Kidney glomerular epithelial cell (primary cell): ENCODE data around the gene ANKS1A.
"Not testable (repeated sequence)": the region's sequence is repeated elsewhere in the genome, so short reads cannot be mapped to it uniquely, and the experiment has no call there.

Source experiments
- DNase-seq: peaks from one replicate; lab custom pipeline; 2025; lab: John Stamatoyannopoulos, UW

The ANKS1A gene, protein sequence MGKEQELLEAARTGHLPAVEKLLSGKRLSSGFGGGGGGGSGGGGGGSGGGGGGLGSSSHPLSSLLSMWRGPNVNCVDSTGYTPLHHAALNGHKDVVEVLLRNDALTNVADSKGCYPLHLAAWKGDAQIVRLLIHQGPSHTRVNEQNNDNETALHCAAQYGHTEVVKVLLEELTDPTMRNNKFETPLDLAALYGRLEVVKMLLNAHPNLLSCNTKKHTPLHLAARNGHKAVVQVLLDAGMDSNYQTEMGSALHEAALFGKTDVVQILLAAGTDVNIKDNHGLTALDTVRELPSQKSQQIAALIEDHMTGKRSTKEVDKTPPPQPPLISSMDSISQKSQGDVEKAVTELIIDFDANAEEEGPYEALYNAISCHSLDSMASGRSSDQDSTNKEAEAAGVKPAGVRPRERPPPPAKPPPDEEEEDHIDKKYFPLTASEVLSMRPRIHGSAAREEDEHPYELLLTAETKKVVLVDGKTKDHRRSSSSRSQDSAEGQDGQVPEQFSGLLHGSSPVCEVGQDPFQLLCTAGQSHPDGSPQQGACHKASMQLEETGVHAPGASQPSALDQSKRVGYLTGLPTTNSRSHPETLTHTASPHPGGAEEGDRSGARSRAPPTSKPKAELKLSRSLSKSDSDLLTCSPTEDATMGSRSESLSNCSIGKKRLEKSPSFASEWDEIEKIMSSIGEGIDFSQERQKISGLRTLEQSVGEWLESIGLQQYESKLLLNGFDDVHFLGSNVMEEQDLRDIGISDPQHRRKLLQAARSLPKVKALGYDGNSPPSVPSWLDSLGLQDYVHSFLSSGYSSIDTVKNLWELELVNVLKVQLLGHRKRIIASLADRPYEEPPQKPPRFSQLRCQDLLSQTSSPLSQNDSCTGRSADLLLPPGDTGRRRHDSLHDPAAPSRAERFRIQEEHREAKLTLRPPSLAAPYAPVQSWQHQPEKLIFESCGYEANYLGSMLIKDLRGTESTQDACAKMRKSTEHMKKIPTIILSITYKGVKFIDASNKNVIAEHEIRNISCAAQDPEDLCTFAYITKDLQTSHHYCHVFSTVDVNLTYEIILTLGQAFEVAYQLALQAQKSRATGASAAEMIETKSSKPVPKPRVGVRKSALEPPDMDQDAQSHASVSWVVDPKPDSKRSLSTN

DNA sequence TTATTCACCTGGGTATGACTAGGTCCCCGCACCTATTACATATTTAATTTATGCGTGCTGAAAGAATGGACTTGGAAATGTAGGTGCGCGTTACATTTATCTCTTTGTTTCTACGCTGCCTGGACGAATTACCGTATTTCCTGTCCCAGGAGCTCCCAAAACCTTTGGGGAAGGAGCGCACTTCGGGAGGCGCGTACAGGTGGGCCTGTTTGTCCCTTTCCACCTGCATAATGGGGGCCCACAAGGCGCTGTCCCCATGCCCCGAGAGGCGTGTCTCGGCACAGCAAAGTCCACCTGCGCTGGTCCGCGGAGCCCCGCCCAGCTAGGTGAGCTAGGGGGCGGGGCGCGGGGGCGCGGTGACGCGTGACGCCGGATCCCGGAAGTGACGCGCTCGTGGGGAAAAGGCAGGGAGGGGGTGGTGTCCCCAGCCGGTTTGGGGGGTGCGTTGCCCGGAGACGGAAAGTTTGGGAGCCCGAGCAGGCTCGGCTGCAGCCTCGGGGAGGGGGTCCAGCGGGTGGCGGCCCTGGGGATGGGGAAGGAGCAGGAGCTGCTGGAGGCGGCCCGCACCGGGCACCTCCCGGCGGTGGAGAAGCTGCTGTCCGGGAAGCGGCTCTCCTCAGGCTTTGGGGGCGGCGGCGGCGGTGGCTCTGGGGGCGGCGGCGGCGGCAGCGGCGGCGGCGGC lies at the start of gene ANKS1A:
ANKS1A (plus strand) TSS at position 382 of the 682 bp plus-strand sequence; CDS start at position 530, 148 bp downstream.
- no peak for DNase-seq

DNA sequence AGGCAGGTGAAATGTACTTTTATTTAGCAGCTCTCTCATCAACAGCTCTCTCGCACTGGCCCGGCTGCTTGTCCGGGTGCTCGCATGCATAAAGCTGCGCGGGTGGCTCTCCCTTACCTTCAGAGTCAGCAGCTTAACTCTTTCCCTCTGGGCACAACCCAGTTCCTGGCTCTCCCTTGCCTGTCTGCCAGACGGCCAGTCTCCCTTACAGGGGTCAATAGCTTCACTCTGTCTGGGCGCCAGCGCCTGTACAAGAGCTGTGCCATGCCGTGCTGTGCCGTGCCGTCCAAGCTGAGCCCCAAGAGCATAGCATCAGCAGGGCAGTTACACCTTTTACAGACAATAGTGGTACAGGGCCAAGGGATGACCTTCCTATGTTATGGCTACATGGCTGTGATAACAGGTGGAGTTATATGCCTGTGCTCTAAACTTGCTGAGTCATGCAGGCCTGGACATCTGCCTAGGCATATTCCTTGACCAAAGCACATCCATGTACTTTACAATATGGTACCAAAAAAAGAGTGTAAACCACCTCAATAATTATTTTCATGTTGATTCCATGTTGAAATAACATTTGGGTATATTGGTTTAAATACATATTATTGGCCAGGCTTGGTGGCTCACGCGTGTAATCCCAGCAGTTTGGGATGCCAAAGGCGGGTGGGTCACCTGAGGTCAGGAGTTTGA lies 49.2 kb upstream of the ANKS1A start:
- no peak for DNase-seq

DNA sequence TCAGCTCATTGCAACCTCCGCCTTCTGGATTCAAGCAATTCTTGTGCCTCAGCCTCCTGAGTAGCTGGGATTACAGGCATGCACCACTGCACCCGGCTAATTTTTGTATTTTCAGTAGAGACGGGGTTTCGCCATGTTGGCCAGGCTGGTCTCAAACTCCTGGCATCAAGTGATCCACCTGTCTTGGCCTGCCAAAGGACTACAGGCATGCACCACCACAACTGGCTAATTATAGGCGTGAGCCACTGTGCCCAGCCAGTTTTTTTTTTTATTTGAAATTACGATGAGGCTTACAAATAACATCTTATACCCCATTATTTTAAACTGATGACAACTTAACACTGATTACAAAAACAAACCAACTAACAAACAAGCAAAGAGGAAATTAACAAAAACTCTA lies 40.0 kb upstream of the ANKS1A start:
- not testable (repeated sequence) for DNase-seq

DNA sequence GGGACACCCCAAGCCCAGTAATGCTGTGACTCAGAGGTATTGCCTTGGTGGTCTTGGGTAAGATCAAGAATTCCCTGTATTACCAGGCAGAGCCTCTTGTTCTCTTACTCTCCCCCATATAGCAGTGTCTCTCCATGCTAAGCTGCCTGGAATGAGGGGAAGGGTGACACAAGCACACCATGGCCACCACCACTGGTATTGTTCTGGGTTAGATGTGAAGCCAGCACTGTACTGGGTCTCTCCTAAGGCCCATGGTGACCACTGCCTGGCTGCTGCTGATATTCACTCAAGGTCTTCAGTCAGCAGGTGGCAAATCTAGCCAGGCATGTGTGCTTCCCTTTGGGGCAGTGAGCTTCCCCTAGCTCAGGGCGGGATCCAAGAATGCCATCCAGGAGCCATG lies 37.7 kb upstream of the ANKS1A start:
- no peak for DNase-seq

DNA sequence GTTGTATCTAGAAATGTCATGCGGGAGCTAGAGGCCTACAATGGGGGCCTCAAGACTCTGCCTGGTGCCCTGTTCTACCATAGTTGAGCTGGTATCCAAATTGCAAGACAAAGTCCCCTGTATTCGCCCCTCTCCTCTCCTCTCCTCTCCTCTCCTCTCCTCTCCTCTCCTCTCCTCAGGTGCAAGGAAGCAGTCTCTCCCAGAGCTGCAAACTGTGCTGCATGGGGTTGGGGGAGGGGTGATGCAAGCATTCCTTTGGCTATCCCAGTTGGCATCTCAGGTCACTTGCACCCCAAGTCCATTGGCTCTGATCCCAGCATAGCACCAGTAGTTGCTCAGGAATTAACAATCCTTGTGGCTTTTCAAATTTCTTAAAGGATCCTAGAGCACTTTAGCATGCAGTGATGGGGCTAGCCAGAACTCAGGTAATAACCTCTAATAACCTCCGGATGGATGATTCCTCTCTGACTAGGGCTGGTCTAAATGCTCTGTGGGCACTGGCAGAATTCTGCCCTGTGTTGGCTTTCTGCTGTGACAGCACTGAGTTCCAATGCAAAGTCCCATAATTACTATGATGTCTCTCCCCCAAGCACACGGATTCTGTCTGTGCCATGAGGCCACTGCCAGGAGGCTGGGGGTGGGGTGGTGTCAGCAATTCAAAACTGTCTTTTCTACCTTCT lies 36.5 kb upstream of the ANKS1A start:
- no peak for DNase-seq

DNA sequence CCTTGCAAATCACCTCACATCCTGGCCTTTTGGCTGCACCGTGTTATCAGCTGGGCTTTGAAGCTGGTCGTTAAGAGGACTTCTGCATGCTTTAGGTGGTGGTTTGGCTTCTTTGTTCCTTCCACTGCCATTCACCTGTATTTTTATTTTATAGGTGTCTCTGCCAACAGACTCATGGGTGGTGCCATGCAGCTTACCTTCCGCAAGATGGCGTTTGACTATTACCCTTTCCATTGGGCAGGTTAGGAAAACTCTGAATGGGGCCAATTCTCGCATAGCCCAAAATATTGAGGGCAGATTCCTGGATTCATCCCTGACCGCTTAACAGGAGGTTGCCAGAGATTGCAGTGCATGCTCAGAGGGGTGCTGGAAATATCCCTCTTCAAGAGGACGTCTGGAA lies 33.6 kb upstream of the ANKS1A start:
- no peak for DNase-seq

DNA sequence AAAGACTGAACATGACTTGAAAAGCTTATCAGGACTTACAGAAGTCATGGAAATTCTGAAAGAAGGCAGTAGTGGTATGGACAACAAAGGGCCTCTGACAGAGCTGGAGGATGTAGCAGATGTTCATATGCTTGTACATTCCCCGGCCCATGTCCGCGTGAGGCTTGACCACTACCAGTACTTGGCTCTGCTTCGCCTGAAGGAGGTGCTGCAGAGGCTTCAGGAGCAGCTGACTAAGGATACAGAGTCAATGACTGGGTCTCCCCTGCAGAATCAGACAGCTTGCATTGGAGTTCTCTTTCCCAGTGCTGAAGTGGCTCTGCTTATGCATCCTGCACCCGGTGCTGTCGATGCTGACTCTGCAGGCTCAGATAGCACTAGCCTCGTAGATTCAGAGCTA lies 30.4 kb upstream of the ANKS1A start:
- no peak for DNase-seq

DNA sequence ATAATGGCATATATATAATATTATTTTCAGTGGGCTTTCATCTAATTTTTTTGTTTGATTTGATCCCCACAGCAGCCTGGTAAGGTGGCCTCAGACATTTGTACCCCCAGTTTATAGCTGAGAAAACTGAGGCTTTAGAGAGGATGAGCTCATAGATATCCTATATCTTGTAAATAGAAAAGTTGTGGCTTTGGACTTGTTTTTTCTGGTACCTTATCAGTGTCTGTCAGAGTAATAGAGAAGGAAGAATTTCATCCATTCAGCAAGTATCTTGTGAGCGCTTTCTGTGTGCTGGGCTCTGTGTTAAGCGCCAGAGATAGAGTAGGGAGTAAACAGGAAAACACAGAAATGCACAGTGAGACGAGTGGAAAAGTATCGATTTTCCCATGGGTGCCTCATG lies 29.1 kb upstream of the ANKS1A start:
- DNase-seq: no peak

DNA sequence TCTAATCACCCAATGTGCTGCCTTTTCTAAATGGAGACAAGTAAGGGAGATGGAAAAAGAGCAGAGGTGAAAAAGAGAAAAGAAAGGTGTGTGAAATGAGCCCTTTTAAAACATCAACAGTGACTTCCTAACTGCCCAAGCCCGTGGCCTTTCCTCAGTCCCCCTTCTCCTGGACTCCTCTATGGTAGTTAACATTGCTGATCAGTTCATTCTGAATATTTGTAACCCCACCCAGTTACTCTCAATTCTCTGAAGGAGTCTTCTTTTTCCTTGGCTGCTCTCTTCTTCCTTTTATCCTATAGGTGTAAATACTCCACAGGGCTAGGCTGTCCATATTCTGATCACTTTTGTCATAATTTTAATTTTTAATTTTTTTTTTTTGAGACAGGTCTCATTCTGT lies 28.3 kb upstream of the ANKS1A start:
- no peak for DNase-seq

DNA sequence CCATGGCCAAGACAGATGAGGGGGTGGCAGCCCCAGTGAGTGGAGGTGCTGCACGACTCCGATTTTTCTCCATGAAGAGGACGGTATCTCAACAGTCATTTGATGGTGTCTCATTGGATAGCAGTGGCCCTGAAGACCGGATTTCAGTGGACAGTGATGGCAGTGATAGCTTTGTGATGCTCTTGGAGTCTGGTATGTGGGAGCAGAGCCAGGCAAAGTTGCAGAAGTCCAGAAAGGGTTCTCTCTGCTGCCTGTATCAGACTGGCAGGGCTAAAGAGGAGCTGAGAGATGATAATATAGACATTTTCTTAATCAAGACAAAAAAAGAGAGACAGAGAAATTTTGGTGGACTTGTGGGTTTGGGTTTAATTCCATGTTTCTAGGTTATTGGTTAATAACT lies 25.0 kb upstream of the ANKS1A start:
- DNase-seq: no peak

DNA sequence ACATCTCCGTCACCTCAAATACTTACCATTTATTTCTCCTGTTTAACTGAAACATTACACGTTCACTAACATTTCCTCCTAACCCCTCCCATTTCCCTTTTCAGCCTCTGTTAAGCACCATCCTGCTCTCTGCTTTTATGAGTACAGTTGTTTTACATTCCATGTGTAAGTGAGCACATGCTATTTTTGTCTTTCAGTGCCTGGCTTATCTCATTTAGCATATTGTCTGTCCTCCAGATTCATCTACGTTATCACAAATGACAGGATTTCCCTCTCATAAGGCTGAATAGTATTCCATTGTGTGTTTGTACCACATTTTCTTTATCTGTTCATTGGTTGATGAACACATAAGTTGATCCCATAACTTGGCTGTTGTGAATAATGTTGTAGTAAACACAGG lies 23.9 kb upstream of the ANKS1A start:
- no peak for DNase-seq

DNA sequence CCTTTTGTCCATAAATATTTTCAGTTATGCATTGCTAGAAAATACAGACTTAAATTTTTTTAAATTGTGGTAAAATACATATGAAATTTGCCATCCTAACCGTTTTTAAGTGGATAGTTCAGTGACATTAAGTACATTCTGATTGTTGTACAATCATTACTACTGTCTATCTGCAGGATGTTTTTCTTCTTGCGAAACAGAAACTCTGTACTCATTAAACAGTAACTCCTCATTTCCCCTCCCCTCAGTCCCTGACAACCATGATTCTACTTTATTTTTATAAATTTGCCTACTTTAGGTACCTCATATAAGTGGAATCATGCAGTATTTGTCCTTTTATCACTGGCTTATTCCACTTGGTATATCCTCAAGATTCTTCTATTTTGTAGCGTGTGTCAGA lies 22.5 kb upstream of the ANKS1A start:
- DNase-seq: no peak

DNA sequence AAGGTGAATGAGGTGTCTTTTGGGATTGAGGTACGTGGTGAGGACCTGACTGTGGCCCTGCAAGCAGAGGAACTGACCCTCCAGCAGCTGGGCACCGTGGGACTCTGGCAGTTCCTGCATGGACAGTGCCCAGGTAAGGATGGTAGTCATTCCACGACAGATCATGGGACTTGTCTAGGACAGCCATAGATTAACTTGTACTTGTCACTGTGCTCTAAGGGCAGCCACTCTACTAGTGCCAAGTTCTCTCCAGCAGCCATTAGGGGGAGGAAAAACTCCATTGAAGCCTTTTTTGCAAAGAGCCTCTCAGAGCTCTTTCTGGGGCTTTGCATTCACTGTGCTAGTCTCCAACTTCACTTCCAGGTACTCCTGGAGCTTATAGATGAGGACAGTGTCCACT lies 21.6 kb upstream of the ANKS1A start:
- no peak for DNase-seq

DNA sequence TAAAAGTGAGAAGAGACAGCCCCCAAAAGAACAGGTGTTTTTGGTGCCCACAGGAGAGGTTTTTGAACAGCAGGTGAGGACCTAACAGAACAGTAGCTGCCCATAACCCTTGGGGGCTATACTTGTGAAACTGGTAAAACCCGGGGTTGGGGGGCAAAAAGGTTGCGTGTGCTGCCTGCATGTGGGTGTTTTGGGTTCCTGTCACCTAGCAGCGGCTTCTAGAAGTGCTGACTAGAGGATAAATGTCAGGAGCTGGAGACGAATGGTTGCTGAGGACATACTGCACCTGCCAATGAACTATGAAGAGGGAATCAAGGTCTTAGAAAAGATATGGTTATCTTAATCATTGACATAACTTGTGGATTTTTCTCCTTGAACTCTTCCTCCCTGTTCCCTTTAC lies 17.2 kb upstream of the ANKS1A start:
- DNase-seq: no peak

DNA sequence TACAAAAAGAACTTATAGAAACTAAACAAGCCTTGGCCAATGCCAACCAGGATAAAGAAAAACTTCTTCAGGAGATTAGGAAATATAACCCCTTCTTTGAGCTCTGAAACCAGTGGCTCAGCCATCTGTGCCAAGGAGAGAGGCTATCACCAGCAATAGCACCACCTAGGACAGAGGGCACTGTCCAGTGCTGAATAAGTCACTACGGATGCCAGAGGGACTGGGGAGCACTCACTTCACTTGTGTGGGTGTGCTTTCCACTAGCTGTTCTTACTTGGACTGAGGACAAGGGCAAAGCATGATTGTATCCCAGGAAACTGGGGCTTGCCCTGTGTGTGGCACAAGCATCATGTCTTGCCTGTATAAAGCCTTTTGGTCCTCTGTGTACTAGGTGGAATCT lies 16.7 kb upstream of the ANKS1A start:
- DNase-seq: no peak

DNA sequence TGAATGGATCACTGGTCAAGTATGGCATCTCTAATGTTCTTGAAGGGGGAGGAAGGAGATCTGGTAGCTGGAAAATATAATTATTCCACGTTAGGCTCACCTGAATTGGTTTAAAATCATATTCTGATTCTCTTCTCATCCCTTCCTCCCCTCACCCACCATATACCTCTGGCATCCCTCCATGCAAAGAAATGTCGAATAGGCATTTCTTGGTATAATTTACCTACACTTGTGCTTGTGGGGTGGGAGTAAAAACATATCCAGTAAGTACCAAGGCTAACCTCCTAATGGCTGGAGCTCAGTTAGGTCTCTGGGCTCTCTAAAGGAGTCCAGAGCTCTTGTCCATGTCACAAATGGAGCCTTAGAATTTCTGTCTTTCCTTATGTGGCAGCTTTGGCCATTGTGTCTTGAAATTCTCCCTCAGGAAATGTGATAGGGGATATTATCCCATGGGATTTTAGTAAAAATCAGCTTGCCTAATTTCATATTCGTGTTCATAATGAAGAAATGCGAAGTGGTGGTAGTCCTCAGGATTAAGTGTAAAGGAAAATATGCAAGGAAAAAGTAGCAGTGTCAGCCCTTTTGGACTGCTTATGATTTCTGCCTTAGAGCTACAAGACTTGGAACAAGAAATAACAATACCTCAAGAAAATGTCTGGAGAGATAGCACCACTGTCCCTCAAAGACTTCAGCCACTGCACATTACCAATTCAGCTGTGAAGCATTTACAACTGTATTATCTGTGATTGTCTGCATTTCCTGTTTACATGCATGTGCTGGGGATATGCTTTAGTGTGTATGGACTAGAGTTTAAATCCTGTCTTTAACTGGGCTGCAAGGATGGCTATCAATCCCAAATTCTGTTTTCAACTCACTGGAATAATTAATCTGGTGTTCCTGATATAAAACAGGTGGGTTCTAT lies 13.5 kb upstream of the ANKS1A start:
- DNase-seq: no peak

DNA sequence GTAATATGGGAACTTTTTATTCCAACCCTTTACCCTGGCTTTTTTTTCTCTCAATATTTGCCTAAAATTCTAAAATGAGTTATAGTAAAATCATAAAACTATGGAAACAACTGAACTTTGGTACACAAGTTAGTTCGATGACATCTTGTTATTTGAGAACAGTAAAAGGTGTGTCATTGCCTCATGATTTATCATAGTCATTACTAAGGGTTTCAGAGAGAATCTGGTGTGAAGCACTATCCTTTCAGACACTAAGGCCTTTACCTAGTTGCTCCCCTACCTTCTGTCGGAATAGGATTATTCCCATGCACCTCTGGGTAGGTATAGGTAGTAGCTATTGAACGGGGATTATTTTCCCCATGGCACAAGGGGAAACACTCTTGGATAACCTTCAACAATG lies 12.6 kb upstream of the ANKS1A start:
- no peak for DNase-seq

DNA sequence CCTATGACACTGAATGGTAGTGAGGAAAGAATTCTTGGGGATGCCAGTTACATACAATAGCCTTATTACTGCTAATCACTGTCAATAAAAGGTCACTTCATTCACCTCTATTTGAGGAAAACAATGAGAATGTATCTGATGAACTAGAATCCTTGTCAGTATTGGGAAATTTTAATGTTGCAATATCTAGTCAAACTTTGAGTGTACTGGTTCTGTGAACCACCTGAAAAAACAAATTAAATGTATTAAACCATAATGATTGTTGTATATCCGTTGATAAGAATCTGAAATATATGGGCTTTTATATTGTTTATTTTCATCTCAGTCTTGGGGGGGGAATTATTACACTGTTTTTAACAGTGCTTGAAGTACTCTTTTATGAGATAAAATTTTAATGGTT lies 11.8 kb upstream of the ANKS1A start:
- no peak for DNase-seq

DNA sequence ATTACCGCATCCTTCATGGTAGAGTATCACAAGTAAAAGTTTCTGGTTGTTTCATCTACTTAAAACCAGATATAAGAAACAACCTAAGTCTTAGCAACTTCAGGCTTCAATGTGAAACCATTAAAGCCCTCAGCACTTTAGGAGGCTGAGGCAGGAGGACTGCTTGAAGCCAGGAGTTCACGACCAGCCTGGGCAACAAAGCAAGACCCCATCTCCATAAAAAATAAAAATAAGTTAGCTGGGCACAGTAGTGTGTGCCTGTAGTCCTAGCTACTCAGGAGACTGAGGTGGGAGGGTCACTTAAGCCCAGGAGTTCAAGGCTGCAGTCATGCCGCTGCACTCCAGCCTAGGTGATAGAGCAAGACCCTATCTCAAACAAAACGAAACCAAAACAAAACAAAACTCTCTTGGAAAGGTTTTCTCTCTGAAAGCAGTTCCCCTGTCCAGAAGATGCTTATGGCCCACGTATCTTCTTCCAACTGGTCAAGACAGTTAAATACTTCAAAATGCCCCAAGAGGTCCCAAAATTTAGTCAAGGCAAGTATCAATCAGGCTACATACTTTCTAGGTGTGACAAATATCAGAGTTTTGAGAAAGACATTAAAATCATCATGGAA lies 11.1 kb upstream of the ANKS1A start:
- DNase-seq: no peak
